LoVo (cell line): ENCODE data around the gene ABCB10.
A peak's percentile ranks its signal among the peaks of the same experiment; 100 is the strongest.
"Not testable (repeated sequence)": the region's sequence is repeated elsewhere in the genome, so short reads cannot be mapped to it uniquely, and the experiment has no call there.

Experiments
- DNase-seq: peaks from one replicate; pipeline ENCODE4 v3.0.0-alpha.2; 2016; ENCODE audit warnings: low spot score

The ABCB10 gene

DNA sequence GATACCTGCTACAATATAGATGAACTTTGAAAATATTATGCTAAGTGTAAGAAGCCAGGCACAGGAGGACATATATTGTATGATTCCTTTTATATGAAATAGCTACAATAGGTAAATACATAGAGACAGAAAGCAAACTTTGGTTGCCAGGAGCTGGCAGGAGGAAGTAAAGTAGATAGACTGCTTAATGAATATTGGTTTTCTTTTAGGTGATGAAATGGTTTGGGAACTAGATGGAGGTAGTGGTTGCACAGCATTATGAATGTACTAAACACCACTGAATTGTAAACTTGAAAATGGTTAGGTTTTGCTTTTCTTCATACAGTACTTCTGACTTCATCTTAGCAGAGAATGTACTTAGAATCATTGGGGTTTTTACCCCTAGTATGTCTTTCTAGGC lies 21.5 kb downstream of the ABCB10 start:
- no peak for DNase-seq

DNA sequence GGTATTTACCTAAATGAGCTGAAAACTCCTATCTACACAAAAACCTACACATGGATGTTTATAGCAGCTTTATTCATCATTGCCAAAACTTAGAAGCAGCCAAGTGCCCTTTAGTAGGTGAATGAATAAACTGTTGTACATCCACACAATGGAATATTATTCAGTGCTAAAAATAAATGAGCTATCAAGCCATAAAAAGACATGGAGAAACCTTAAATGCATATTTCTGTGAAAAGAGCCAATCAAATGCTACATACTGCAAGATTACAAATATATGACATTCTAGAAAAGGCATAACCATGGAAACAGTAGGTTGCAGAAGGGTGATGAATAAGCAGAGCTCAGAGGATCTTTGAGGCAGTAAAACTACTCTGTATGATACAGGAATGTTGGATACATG lies 23.3 kb downstream of the ABCB10 start:
- no peak for DNase-seq

DNA sequence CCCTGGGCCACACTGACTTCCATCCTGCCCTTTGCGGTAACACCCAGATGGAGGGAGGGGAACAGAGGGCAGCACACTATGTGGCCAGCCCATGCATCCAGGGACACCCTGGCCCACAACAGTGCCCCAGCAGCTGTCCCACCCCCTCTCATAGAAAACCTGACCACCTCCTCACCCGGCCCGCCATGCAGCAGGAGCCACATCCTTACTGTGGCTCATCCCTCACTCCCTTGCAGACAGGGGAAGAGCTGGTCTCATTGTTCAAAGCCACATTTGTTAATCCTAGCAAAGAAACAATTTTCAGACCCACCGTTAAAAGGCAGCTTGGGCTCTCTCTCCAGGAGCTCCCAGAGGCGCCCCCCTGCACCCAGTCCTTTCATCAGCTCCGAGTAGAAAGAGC lies 27.2 kb downstream of the ABCB10 start:
- no peak for DNase-seq

DNA sequence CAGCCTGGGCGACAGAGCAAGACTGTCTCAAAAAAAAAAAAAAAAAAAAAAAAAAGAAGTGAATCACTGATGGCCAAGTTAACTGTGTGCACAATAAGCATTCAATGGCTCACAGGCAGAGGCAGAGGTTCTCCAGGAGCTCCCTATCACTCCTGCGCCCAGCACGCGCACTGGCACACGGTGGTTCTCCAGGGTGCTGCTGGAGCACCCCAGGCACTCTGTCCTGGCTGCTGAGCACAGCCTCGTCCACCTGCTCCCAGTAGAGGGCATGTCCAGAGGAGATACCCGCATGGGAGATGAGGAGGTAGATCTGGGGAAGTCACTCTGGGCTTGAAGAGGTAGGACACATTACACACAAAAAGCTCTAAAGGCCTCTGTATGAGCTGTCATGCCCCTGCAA lies 28.9 kb downstream of the ABCB10 start:
- no peak for DNase-seq

DNA sequence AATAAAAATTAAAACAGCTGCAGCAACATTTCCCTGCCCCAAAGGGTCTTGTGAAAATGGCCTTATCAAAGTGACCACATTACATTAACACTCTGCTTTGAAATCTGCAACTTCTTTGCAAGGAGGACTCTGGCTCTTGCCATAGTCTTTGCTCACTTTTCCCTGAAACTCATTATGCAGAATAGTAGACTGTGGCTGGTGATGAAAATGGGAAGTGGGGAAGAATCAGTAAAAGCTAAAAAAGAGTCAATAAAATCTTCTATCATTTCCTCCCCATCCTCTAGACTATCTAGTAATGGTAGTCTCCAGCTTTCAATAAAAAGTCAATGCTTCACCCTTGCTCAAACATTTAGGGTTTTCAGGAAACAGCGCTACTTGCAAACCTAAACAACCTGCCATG lies 31.8 kb downstream of the ABCB10 start:
- DNase-seq, result no peak

DNA sequence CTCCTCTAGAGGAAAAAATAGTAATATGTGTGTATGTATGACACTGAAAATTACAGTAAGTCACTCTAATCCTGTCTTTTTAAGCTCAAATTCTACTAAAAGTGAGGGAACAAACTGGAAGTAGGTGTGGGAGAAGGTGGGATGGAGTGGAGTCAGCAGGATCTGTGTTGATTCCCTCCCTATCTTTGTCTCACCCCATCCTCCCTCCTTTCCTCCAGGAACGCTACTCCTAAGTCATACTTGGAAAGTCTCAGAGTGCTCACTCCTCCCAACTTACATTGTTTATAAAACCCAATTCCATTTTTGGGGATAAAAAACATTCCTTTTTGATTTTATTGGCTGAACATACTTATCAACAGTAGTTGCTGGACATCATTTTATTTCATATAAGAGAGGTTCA lies 35.5 kb downstream of the ABCB10 start:
- DNase-seq, result no peak

DNA sequence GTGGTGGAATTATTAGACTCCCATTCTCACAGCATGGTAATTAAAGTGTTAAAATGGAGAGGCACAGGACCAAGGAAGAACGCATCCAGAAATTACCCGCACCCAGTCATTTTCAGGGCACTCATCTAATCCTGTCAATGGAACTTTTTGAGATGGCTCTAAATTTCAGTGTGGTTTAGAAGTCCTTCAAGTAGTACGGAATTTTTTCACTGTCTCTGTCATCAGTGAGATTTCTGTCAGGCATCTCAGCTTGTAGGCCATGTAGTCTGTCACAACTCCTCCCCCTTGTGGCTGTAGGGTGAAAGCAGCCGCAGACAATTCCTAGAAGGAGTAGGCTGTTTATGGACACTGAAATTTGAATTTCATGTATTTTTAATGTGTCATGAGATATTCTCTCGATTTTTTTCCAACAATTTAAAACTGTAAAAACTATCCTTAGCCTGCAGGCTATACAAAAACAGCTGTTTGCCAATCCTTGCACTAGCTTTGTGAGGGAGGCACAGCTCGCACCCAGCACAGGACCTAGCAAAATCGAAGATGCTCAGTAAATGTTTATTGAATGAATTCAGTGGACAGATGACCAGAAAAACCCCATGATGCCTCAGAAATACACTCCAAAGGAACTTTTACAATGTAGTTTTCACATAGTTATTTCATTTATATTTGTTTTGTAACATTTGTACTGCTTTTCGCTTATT lies 43.8 kb downstream of the ABCB10 start:
- DNase-seq, result peak; percentile 66

DNA sequence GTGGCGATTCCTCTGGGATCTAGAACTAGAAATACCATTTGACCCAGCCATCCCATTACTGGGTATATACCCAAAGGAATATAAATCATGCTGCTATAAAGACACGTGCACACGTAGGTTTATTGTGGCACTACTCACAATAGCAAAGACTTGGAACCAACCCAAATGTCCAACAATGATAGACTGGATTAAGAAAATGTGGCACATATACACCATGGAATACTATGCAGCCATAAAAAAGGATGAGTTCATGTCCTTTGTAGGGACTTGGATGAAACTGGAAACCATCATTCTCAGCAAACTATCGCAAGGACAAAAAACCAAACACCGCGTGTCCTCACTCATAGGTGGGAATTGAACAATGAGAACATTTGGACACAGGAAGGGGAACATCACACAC lies 46.9 kb downstream of the ABCB10 start:
- DNase-seq, result not testable (repeated sequence)

DNA sequence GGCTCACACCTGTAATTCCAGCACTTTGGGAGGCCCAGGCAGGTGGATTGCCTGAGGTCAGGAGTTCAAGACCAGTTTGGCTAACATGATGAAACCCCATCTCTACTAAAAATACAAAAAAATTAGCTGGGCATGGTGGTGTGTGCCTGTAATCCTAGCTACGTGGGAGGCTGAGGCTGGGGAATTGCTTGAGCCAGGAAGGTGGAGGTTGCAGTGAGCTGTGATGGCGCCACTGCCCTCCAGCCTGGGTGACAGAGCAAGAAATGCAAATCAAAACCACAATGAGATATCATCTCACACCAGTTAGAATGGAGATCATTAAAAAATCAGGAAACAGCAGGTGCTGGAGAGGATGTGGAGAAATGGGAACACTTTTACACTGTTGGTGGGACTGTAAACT lies 47.3 kb downstream of the ABCB10 start:
- not testable (repeated sequence) for DNase-seq

DNA sequence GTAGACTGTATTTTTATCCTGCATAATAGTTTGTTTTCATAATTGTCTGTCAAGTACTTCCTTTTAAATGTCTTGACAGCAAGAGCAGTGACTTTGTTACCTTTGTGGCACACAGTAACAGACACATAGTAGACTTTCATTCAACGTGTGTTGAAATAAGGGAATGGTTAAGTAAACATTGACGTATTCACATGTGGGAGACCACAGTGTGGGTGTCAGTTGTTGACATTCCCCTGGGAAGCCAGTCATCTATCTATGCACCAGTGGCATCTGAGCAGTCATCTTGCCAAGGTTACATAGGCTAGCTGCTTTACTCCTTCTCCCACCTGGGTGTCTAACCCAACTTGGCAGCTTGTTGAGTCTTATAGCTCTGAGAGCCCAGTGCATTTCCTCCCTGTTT lies 48.9 kb downstream of the ABCB10 start:
- no peak for DNase-seq

DNA sequence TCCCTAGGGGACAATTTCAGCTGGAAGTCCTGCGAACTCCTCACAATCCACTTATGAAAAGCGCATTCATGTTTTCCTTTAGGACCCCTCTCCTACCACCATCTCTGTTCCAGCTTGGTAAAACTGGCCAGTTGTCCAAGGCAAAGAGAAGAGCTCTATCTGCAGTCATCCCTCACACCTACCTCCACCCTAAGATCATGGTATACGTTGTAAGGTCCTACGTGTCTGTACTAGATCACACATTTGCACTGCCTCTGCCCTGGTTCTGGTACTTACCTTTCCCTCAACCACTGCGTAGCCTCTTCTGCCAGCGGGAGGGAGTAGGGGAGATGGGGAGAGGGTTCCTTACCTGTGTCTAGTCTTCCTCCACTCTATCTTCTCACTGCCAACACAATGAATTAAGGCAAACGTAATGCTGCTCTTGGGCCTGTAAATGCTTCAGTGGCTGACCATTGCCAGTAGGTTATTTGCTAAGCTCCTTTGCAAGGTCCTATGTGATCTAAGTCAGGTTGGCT lies 49.6 kb downstream of the ABCB10 start:
- DNase-seq, result no peak

DNA sequence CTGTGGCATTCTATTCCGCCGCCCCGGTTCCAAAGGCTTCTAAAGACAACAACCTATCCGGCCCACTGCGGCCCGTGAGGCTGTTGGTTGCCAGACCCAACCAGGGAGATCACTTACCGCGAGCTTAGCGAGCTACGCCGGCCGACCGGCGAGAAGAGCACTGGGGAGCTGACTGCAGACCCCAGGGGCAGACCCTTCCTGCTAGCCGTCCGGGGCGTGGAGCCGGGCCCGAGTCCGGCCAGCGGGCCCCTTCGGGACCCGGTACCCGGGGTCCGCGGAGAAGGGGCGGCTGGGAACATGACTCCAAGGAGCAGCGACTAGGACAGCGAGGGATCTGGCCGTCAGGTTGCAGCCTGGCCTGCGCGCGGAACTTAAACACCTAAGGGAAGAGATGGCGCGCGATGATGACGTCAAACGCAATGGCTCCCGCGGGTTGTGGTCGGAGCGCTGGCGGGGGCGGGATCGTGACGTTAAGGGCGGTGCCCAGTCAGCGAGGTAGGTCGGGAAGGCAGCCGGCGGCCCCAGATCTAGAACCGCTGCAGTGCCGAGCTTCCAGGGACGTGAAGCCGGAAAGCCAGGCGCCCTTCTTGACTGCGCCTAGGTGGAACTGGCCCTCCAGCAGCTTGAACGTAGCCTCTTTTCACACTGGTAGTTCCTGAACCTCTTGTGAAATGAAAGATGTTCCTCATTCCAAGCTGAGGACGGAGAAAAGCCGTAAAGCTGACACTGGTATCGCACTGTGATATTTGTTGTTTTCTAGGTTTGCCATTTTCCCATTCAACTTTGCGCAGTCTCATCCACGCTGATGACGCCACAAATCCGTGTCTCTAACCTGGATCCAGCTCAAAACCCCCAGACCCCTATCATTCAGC lies 50.3 kb downstream of the ABCB10 start, which contains the start of gene NUP133:
Gene NUP133, minus strand, starts transcription at position 391 of the 872 bp plus-strand sequence. Its CDS starts 92 bp downstream, at position 299.
- DNase-seq, result peak; percentile 98

DNA sequence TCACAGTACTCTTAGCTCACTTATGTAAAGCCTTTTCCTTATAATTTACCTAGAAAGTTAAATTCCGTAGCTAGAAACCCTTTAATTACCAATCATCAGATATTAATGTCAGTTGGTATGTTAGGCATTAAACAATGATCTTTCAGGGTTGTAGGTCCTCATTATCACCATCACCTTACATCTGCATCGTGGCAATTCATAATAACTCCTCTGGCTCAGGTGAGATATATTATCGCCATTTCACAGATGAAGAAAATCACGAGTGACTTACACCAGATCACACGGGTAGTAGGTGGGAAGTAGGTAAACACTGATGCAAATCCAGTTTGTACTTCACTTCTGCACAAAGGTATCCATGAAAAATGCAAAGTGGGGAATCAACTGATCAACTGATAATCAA lies 51.0 kb downstream of the ABCB10 start:
- no peak for DNase-seq

DNA sequence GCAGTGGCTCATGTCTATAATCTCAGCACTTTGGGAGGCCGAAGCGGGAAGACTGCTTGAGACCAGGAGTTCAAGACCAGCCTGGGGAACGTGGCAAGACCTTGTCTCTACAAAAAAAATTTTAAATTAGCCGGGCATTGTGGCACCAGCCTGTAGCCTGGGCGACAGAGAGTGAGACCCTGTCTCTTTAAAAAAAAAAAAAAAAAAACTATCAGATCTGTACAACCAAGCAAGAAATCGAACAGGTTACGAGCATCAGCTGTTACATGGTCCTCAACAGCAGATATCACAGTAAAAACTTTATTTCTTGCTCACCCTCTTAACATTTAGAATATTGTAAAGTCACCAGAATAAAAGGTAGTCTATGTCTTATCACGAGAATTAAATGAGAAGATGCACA lies 51.9 kb downstream of the ABCB10 start:
- no peak for DNase-seq

DNA sequence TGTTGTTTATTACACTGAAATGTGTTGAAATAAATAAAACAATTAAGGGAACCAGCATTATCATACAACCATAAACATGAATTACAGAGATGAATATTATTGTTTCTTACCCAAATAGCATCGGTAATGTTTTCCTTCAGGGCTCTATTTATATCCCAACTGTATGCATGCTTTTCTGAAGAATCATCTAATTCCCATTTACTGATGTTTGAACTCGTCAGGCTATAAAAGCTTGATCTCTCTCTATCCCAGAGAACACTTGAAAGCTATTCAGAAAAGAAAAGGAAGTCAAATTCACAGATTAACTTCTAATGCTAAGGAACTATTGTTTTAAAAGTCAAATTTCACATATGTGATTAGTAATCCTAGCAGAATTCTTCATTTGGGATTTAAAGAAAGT lies 62.7 kb downstream of the ABCB10 start:
- no peak for DNase-seq

DNA sequence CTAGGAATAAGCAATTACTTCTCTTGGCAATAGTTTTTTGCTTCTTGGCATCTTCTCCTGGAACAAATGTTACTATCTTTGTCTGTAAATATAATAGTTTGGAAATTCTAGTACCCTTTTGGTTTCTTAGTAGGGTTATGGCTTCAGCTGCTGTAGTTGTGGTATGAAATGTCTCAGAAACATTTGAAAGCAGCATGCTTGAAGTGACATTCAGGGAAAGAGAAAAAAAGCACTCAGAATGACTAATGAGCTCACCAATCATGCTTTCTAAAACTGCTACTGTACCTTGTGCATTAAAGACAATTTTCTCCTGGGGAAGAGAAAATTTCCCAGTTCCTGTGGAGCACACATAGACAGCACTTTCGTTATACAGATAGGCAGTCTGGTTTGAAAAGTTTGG lies 71.3 kb downstream of the ABCB10 start:
- DNase-seq, result no peak

DNA sequence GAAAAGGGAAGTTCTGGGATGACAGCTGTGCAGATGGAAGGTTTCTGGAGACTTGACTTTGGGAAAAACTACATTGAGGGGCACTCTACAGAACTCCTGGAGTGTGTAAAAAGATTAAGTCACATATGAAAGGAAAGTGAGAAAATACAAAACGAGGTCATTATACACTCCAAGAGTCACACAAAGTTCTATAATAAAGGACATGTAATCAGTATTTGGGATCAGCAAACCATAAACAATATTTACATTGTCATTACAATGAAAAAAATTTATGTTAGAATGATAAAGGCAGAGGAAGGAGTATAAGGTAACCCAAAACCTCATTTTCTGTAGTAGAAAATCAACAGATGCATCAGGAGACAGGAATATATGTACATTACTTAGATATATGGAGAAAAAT lies 73.2 kb downstream of the ABCB10 start:
- DNase-seq, result no peak

DNA sequence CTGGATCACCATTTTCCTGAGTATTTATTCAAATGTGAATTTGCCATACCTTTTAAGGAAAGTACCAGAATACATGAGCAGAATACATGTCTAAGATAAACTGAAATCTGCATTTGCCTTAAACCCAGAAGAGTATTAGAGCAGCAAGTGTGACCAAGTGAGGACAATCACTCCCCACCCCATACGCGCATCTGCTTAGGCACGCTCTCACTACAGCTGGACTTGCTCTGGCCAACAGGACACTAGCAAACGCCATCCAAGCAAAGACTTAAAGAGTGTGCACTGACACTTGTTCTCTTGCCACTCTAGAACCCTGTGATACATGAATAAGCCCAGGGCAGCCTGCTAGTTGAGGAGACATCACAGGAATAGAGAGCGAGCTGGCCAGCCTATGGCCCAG lies 76.0 kb downstream of the ABCB10 start:
- no peak for DNase-seq

DNA sequence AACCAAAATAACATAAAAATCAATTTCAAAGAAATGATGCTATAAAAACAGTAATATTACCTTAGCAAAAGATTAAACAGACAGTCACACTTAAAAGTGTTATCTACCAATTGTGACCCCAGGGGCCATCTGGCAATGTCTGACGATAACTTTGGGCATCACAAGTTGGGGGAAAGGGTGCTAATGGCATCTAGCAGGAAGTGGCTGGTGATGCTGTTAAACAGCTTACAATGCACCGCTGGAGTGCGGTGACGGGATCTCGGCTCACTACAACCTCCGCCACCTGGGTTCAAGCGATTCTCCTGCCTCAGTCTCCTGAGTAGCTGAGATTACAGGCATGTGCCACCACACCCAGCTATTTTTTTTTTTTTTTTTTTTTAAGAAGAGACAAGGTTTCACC lies 78.0 kb downstream of the ABCB10 start:
- no peak for DNase-seq

DNA sequence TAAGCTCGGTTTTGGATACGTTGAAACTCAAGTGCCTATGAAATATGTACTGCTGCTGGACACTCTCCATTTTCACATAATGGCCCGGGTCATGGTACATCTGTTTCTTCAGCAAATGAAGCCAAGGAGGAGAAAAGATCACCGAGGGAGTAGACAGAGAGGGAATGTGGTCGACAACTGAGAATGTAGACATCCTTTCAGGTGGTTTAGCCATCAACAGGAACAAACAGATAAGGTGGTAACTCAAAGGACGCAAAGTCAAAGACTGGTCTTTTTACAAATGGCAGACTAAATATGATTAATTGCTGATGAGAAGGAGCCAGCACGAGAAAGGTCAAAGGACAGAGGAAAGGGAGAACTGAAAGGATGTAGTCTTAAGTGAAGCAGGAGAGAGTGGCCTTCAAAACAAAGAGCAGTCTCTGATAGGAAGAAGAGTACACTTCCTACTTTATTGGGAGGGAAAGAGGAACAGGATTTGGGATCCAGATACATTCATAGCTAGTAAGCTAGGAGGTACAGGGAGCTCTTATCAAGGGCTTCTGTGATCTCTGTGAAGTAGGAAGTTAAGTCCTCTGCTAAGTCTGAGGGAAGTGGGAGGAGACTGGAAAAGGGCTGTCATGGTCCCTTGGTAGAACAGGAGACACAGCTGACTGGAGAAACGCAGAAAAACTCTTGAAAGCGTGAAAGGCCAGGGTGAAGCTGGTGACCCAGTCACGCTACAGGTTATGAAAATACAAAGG lies 78.7 kb downstream of the ABCB10 start:
- DNase-seq, result no peak

DNA sequence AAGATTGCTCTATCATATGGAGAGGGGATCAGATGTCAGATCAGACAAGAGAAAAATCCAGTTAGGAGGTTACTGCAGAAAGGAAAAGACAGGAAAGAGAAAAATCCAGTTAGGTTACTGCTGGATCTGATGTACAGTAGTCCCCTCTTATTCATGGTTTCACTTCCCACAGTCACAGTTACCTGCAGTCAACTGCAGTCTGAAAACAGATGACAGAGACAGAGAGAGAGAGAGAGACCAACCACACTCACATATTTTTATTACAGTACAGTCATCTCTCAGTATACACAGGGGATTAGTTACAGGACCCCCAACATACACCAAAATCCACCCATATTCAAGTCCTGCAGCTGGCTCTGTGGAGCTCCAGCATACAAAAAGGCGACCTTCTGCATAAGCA lies 79.7 kb downstream of the ABCB10 start:
- DNase-seq, result no peak

DNA sequence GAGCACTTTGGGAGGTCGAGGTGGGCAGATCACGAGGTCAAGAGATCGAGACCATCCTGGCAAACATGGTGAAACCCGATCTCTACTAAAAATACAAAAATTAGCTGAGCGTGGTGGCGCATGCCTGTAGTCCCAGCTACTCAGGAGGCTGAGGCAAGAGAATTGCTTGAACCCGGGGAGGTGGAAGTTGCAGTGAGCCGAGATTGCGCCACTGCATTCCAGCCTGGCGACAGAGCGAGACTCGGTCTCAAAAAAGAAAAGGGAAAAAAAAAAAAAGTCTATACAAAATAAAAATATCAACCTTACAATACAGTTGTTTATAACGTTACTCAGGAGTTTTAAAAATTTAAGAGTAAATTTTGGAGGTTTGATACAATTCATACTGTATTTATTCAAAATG lies 82.6 kb downstream of the ABCB10 start:
- not testable (repeated sequence) for DNase-seq

DNA sequence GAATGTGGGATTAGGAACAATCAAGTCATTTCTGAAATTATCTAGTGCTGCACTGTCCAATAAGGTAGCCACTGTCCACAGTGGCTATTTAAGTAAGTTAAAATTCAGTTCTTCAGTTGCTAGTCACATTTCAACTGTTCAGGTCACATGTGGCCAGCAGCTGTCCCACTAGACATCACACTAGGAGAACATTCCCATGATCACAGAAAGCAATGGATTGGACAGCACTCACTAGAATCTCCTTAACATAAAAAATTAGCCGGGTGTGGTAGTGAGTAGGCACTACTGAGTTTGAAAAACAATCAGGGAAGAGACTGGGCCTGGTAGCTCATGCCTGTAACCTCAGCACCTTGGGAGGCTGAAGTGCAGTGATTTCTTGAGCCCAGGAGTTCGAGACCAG lies 84.0 kb downstream of the ABCB10 start:
- DNase-seq, result no peak
